ENCODE data around the gene BTBD2. TPM values are rescaled to one million over a fixed set of nuclear protein-coding genes. Genes with fewer than 3 reads are reported as not detected.

BTBD2 gene
- total and polyA plus RNA-seq, 8 donors, result 63.1 to 112 (median 95.2) TPM

- ATAC-seq, result no peak
- intact Hi-C loops (cut with DNase I), result no loop called here
- peak overlapping the region in 1 of 2 donors; percentile 28 for H3K4me3 ChIP-seq
These were observed 40.7 kb upstream of the BTBD2 start for GRCh38 chr19:2055931-2056836.

GRCh38 chr19:2054763-2055162, 39.2 kb upstream of the BTBD2 start:
- no peak for TF ChIP-seq CTCF (IDR thresholded peaks at IDR 0.05)
- H3K27me3 ChIP-seq, result no peaks in the 10 kb centered on the region
- peaks cover 31 to 67% of the 10 kb centered on the region in 2 donors for H3K4me1 ChIP-seq
- peak overlapping the region; percentile 39 to 89 for H3K27ac ChIP-seq
- intact Hi-C loops (cut with DNase I), result no loop called here
- H3K36me3 ChIP-seq, result no peaks in the 10 kb centered on the region
- DNase-seq (no peak), ATAC-seq (no peak)
- H3K4me3 ChIP-seq, result no peak overlapping the region
- H3K9me3 ChIP-seq, result no peaks in the 10 kb centered on the region

More at GRCh38 chr19:2055931-2056836, 40.7 kb upstream of the BTBD2 start:
- H3K4me1 ChIP-seq, result peaks cover 42 to 80% of the 10 kb centered on the region in 2 donors
- DNase-seq, result peak in 2 of 4 donors; percentile 77 to 91
- TF ChIP-seq CTCF (IDR thresholded peaks at IDR 0.05), result no peak
- H3K36me3 ChIP-seq, result no peaks in the 10 kb centered on the region
- no peaks in the 10 kb centered on the region for H3K9me3 ChIP-seq
- H3K27ac ChIP-seq, result peak overlapping the region; percentile 89 to 90
- no peaks in the 10 kb centered on the region for H3K27me3 ChIP-seq

GRCh38 chr19:2053601-2054389, 38.3 kb upstream of the BTBD2 start:
- DNase-seq (peak in 3 of 4 donors; percentile 67 to 81 (median 81)), ATAC-seq (no peak)
- Histone ChIP-seq H3K27ac (peak overlapping the region; percentile 39 to 89), H3K4me1 (peaks cover 32 to 67% of the 10 kb centered on the region in 2 donors), H3K27me3 (no peaks in the 10 kb centered on the region), H3K4me3 (no peak overlapping the region), H3K36me3 (peaks cover 0 to 7% of the 10 kb centered on the region in 2 donors), H3K9me3 (no peaks in the 10 kb centered on the region)
- intact Hi-C loops (cut with DNase I), result no loop called here
- no peak for TF ChIP-seq CTCF (IDR thresholded peaks at IDR 0.05)

- intact Hi-C loops (cut with DNase I), result no loop called here
- ATAC-seq (no peak), DNase-seq (peak in 1 of 4 donors; percentile 78)
- TF ChIP-seq CTCF (IDR thresholded peaks at IDR 0.05), result no peak
- peaks cover 48 to 67% of the 10 kb centered on the region in 2 donors for H3K4me1 ChIP-seq
- peak overlapping the region; percentile 90 to 95 for H3K27ac ChIP-seq
- no peaks in the 10 kb centered on the region for H3K27me3 ChIP-seq
- no peaks in the 10 kb centered on the region for H3K9me3 ChIP-seq
- H3K36me3 ChIP-seq, result peaks cover 0 to 22% of the 10 kb centered on the region in 2 donors
- H3K4me3 ChIP-seq, result peak overlapping the region; percentile 16 to 99
These were observed 36.5 kb upstream of the BTBD2 start for GRCh38 chr19:2051773-2052704.

All from left lung (tissue), 10 donors.